Left lobe of liver (tissue), 2 donors: Measurements from ENCODE around the gene YWHAG. TPM values are rescaled to one million over a fixed set of nuclear protein-coding genes. Genes with fewer than 3 reads are reported as not detected.
"Not testable (repeated sequence)": the region's sequence is repeated elsewhere in the genome, so short reads cannot be mapped to it uniquely, and the experiment has no call there.

Source experiments
- ATAC-seq: fragments of 200-7000 bp; cut with Tn5 transposase; one replicate; pipeline ENCODE4 v1.9.1; 2020; ENCODE audit warnings: mild to moderate bottlenecking, moderate library complexity
- DNase-seq: peaks from one replicate; pipeline ENCODE4 v3.0.0-alpha.2; 2020; ENCODE audit warnings: low spot score
- total RNA-seq: library from RNA; stranded (reverse); gene quantifications from one replicate; pipeline ENCODE4 v1.2.1, GENCODE V29; 2021
- donor health status: DM: no; HTN: no; CAD: no; lungs with moderate emphysema.
- donor health status: DM: no; HTN: yes; CAD: no.

YWHAG gene
- total RNA-seq, 1 donor from 2014 or later: 44.8 TPM

- DNase-seq (no peak), ATAC-seq (no peak)
Measured at GRCh38 chr7:76381814-76382213, 23.0 kb upstream of the YWHAG start.

GRCh38 chr7:76380623-76380966 is 21.8 kb upstream of the YWHAG start:
- ATAC-seq (no peak), DNase-seq (peak; percentile 54)

- no peak for ATAC-seq
Measured at GRCh38 chr7:76377186-76377918, 18.6 kb upstream of the YWHAG start.

GRCh38 chr7:76375251-76375650 is 16.5 kb upstream of the YWHAG start:
- no peak for DNase-seq
- no peak for ATAC-seq

More at GRCh38 chr7:76377186-76377918, 18.6 kb upstream of the YWHAG start:
- no peak for DNase-seq

GRCh38 chr7:76372984-76373833 is 14.4 kb upstream of the YWHAG start:
- ATAC-seq: no peak
- DNase-seq: no peak

- DNase-seq (no peak), ATAC-seq (no peak)
Measured at GRCh38 chr7:76371396-76371795, 12.6 kb upstream of the YWHAG start.

GRCh38 chr7:76369018-76369417 is 10.2 kb upstream of the YWHAG start:
- ATAC-seq: no peak
- DNase-seq: no peak

GRCh38 chr7:76368190-76368589 is 9.4 kb upstream of the YWHAG start:
- ATAC-seq (no peak), DNase-seq (no peak)

- no peak for ATAC-seq
- DNase-seq: no peak
Measured at GRCh38 chr7:76364198-76364584, 5.4 kb upstream of the YWHAG start.

- not testable (repeated sequence) for ATAC-seq, DNase-seq
Measured at GRCh38 chr7:76363754-76364153, 5.0 kb upstream of the YWHAG start.

- no peak for DNase-seq
- ATAC-seq: no peak
Measured at GRCh38 chr7:76359978-76360638, 1.3 kb upstream of the YWHAG start.

GRCh38 chr7:76359111-76359977 is 553 bp upstream of the YWHAG start:
- DNase-seq (peak; percentile 99), ATAC-seq (peak; percentile 91)

- ATAC-seq (peak; percentile 48), DNase-seq (peak; percentile 72)
Measured at GRCh38 chr7:76358011-76358480, 745 bp downstream of the YWHAG start.

- no peak for DNase-seq
- ATAC-seq: no peak
Measured at GRCh38 chr7:76357475-76358010, 1.2 kb downstream of the YWHAG start.

GRCh38 chr7:76356823-76357222 is 2.0 kb downstream of the YWHAG start:
- ATAC-seq (no peak), DNase-seq (no peak)

GRCh38 chr7:76356115-76356514 is 2.7 kb downstream of the YWHAG start:
- ATAC-seq (no peak), DNase-seq (no peak)

GRCh38 chr7:76354981-76355730 is 3.6 kb downstream of the YWHAG start:
- DNase-seq: no peak
- no peak for ATAC-seq

GRCh38 chr7:76354516-76354915 is 4.3 kb downstream of the YWHAG start:
- DNase-seq: no peak
- ATAC-seq: no peak

- DNase-seq: no peak
Measured at GRCh38 chr7:76353744-76354143, 5.0 kb downstream of the YWHAG start.

GRCh38 chr7:76352193-76352592 is 6.6 kb downstream of the YWHAG start:
- DNase-seq: no peak

More at GRCh38 chr7:76353744-76354143, 5.0 kb downstream of the YWHAG start:
- ATAC-seq: no peak

More at GRCh38 chr7:76352193-76352592, 6.6 kb downstream of the YWHAG start:
- no peak for ATAC-seq
